GM21723 (cell line): ENCODE data around the gene SPAG6.

ENCODE experiments used
- ATAC-seq: cut with Tn5 transposase; IDR thresholded peaks from one replicate; pipeline ENCODE4 v1.9.1; 2021; ENCODE audit warnings: mild to moderate bottlenecking, moderate library complexity; ENCODE audit not compliant: unreplicated experiment

The SPAG6 gene

GRCh38 chr10:22429981-22430421 lies 84.7 kb downstream of the SPAG6 start:
- ATAC-seq = no peak

- ATAC-seq = no peak
Measured at GRCh38 chr10:22433875-22434274, 88.6 kb downstream of the SPAG6 start.

GRCh38 chr10:22434521-22434920 lies 89.2 kb downstream of the SPAG6 start:
- no peak for ATAC-seq

- no peak for ATAC-seq
Measured at GRCh38 chr10:22435650-22436049, 90.4 kb downstream of the SPAG6 start.

GRCh38 chr10:22436526-22436892 lies 91.2 kb downstream of the SPAG6 start:
- no peak for ATAC-seq

- ATAC-seq = peak; percentile 75
Measured at GRCh38 chr10:22436893-22437619, 91.8 kb downstream of the SPAG6 start.

GRCh38 chr10:22437620-22438588 lies 92.6 kb downstream of the SPAG6 start:
- ATAC-seq = peak; percentile 31

- no peak for ATAC-seq
Measured at GRCh38 chr10:22438711-22439110, 93.4 kb downstream of the SPAG6 start.

- no peak for ATAC-seq
Measured at GRCh38 chr10:22442063-22442462, 96.8 kb downstream of the SPAG6 start.

- ATAC-seq = no peak
Measured at GRCh38 chr10:22442468-22442867, 97.2 kb downstream of the SPAG6 start.

GRCh38 chr10:22443175-22443901 lies 98.0 kb downstream of the SPAG6 start:
- no peak for ATAC-seq

GRCh38 chr10:22444219-22444788 lies 99.0 kb downstream of the SPAG6 start:
- no peak for ATAC-seq

- no peak for ATAC-seq
Measured at GRCh38 chr10:22445495-22445894, 100.2 kb downstream of the SPAG6 start.

- ATAC-seq = no peak
Measured at GRCh38 chr10:22447068-22447467, 101.8 kb downstream of the SPAG6 start.

- ATAC-seq = no peak
Measured at GRCh38 chr10:22451346-22451745, 106.0 kb downstream of the SPAG6 start.

- no peak for ATAC-seq
Measured at GRCh38 chr10:22453320-22453719, 108.0 kb downstream of the SPAG6 start.

- no peak for ATAC-seq
Measured at GRCh38 chr10:22453948-22454591, 108.8 kb downstream of the SPAG6 start.

GRCh38 chr10:22454634-22455033 lies 109.3 kb downstream of the SPAG6 start:
- peak; percentile 18 for ATAC-seq

- ATAC-seq = peak; percentile 55
Measured at GRCh38 chr10:22455068-22455857, 110.0 kb downstream of the SPAG6 start.

- ATAC-seq = no peak
Measured at GRCh38 chr10:22456486-22456885, 111.2 kb downstream of the SPAG6 start.
